Loucy (cell line): ENCODE results near the gene RLN1.

ENCODE experiments used
- CTCF ChIP-seq: fragments of 200-600 bp; sonication (generic); conservative IDR thresholded peaks from 2 replicates; pipeline ENCODE4 v1.5.1; 2014; ENCODE audit warnings: mild to moderate bottlenecking, antibody characterized with exemption, low read length
- EZH2phosphoT487 ChIP-seq: fragments of 200-600 bp; IDR thresholded peaks from 2 replicates; pipeline ENCODE4 v1.6.1; 2018; ENCODE audit warnings: antibody characterized with exemption, mild to moderate bottlenecking, moderate library complexity, borderline replicate concordance

GRCh38 chr9:5355226-5355625, 15.6 kb upstream of the RLN1 start:
- TF ChIP-seq CTCF (no peak), EZH2phosphoT487 (no peak)
